ENCODE measurements around the gene EGR1.

- TF ChIP-seq GATA3 (IDR thresholded peaks at IDR 0.05; ENCODE audit: low read depth, low read length) (no peak), GATA2 (IDR thresholded peaks at IDR 0.05; ENCODE audit: low read depth, low read length) (no peak)
These were observed 2.4 kb downstream of the EGR1 start for GRCh38 chr5:138467711-138468132.

Measured in SH-SY5Y (cell line).